GM20431 (cell line): Measurements from ENCODE around the gene CDCA4.
"Not testable (repeated sequence)": the region's sequence is repeated elsewhere in the genome, so short reads cannot be mapped to it uniquely, and the experiment has no call there.

Experiments used
- in situ Hi-C: fragments of 300-500 bp; cut with MseI, MboI; formaldehyde crosslinking; loops from one replicate; pipeline ENCODE4 v1.15.0; 2020; ENCODE audit warnings: low sequenced_read_pairs; ENCODE audit not compliant: unreplicated experiment

CDCA4 gene

DNA sequence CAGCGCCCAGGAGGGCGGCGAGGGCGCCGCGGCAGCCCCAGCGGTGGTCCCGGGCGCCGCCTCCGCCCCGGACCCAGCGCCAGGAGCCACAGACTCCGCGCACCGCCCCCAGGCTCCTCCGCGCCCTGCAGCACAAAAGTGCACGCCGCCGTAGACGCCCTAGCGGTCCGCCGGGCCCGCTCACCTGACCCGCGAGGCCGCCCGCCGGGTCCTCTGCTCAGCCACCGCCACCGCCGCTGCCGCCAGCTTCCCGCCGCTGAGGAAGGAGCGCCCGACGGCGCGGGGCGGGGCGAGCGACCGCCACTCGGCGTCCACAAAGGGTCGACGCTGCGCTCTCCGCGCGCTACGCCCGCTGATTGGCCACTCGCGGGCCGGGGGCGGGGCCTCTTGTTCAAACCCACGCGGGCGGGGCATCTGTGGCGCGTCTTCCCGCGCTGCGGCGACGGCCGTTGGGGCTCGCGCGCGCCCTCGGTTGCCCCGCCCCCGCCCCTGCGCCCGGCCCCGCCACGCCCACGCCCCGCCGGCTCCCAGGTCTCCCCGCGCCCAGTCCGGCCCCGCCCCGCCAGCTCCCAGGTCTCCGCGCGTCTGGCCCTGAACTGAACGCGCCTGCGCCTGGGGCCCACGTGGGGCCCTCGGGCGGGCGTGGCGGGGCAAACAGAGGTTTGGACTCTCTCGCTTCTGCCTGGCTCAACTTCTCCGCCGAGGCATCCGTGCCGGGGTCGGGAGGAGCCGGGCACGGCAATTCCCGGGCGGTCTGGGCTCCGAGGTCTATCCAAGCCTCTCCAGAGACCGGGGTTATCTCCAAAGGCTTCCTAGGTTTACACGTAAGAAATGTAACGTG lies at the start of gene CDCA4:
CDCA4 (minus strand) TSS at position 269 of the 841 bp plus-strand sequence. CDS start 9,154 bp downstream, outside the sequence.
- in situ Hi-C loops = no loop called here

DNA sequence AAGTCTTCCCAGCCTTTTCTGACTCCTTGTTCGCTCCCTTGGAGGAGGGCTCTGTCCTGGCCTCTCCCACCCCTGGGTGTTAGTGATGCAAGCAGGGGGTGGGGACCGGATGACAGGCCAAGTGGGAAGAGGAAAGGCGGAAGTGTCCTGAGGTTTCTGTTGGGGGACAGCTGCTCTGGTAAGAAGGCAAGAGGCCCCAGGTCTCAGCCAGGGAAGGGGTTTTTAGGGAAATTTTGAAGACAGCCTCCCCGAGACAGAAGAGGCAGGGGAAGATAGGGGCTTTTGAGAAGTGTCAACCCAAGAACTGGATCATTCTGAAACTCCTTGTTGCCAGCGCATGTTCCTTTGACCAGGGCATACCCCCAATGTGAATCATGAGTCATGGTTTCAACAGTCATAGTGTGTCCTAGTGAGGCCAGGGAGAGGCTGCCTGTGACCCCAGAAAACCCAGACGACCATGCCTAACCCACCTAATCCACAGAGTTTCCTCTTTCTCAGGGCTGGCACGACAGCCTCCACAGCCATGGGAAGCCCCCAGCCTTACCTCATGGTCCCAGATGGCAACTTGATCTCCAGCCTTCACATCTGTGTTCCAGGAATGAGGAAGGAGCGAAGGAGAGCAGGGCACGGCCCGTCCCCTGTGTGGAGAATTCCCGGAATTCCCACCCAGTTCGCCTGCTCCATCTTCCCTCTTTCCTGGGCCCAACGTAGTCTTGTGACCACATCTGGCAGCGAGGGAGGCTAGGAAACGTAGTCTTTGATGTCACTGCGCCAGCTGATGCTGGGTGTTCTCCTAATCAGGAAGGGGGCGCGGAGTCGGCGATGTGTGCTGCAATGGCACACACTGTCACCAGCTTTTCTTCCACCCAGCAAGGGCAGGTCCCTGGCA lies 49.2 kb upstream of the CDCA4 start:
- in situ Hi-C loops = no loop called here

GRCh38 chr14:105069522-105069870 lies 48.6 kb upstream of the CDCA4 start:
- in situ Hi-C loops = no loop called here

- in situ Hi-C loops = no loop called here
Observed at GRCh38 chr14:105068818-105069217, 47.9 kb upstream of the CDCA4 start.

DNA sequence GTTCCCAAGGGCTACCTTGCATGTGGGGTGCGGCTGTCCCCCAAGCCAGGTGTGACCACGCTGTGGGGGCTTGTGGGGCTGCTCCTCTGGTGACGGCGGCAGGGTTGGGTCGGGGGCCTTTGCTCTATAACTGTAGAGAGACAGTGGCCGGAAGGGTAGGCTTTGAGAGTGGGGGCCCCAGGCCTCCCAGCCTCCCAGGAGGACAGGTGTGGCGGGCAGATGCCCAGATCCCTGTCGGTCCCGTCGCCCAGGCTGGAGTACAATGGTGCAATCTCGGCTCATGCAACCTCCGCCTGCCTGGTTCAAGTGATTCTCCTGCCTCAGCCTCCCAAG lies 47.1 kb upstream of the CDCA4 start:
- in situ Hi-C loops = no loop called here

DNA sequence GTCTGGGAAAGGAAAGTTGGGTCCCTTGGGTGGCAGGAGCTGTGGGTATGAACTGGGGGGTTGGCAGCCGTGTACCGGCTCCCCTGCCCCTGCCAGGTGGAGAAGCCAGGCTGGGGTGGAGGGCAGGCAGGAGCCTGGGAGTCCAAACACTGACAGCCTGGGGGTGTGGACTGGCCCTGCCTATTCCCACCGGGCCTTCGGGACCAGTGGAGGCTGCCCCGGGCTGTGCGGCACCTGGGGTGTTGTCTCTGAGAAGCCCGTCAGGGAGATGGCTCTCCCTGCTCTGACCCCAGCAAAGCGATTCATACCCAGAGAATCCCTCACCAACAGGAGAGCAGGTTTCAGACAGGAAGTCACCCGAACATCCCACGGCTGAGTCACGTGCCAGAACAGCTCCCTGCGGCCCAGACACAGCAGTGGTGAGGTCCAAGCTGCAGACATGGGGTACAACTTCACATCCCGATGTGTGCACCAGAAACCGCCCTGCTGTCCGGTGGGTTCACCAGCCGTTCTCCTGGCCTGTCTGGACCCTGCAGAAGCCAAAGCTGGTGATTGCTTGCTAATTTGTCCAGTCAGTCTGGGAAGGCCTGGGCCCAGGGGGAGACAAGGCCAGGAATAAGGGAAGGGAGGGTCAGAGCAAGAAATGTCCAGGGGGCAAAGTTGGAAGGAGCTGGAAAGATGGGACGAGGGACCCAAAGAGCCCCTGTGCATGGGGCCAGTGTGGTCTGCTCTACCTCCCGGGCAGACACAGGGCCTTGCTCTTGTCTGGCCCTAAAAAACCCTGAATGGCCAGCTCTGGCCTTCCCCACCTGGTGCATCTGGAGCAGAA lies 46.5 kb upstream of the CDCA4 start:
- in situ Hi-C loops = no loop called here

DNA sequence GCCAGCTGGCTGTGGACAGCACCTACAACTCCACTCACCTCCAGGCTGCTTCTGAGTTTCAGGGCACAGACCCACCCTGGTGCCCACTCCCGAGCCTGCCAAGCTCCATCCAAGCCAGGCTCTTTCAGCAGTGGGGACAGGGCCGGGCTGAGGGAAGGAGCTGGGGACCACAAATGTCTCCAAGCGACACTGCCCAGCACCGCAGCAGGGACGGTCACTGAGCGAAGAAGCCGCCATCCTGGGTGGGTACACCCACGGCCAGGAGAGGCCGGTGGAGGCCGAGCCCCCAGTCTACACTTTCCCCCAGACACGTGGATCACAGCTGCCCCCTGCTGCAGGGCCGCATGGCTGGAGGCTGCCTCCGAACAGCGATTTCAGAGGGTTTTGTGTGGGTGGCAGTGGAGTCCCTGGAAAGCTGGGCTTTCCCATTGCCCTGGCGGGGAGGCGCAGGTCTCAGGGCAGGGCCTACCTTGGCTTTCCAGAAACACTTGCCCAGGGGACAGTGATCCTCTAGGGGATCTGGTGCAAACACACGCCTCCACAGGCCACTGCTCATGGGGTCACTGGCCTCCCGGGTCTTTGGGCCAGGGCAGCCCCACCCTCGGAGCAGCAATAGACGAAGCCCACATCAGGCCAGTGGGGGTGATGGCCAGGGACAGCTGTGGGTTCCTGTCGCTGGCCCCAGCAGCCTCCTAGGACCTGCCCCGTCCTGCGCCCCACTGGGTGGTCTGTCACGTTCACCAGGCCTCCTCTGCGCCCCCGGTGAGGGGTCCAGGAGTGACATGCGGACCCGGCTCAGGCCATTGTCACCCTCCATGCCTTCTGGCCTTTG lies 45.6 kb upstream of the CDCA4 start:
- in situ Hi-C loops = no loop called here

DNA sequence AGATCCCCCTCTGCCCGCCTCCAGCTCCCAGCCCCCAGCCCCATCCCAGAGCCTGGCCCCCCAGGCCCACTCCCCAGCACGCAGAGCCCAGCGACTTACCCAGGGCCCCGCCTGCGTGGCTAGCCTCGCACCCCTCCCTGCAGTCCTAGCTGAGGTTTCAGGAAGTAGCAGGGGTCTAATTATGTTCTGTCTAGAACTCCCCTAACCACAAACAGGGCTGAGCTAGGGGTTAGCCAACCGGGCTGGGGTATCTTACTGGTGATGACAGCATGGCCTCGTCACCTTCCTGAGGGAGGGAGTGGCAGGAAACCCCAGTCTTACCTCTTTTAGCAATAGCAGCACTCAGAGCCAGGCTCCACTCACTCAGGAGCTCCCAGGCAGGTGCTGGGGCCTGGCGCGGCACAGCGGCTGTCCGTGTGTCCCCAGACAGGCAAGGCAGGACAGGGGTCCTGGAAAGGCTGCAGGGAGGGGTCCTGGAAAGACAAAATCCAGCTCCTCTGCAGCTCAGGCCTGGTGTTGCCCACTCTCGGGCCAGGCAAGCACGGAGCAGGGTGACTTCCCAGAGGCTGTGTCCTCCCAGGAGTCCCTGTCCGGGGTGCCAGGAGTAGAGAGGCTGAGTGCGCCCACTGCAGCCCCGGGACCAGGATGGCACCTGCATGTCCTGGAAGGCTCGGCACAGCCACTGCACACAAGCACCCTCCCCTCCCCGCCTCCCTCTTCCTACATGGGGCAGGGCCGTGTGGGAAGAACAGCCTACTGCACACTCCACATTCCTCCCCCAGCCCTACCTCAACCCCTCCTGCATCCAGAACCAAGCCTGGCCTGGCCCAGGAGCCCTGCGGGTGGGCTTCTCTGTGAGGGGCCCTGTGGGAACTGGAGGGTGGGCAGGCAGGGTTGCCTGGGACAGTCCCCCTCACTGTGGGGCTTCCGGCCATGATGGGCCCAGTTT lies 44.7 kb upstream of the CDCA4 start, which contains the start of gene GPR132:
GPR132 (minus strand) TSS at position 151 of the 949 bp plus-strand sequence. CDS start 10,010 bp downstream, outside the sequence.
- in situ Hi-C loops = no loop called here

GRCh38 chr14:105064721-105065143 lies 43.8 kb upstream of the CDCA4 start:
- in situ Hi-C loops = no loop called here

DNA sequence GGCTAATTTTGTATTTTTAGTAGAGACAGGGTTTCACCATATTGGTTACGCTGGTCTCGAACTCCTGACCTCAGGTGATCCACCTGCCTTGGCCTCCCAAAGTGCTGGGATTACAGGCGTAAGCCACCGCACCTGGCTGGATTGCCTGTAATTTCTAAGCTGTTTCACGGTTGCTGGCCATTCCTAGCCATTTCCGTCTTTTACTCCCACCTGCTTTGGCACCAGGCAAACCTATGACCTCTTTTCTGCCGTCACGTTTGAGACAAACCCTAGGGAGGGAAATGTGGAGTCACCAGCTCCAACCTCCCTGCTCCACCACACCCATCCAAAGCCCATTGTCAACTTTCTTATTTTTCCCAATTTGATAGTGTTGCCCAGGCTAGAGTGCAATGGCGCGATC lies 43.1 kb upstream of the CDCA4 start:
- in situ Hi-C loops = no loop called here

- in situ Hi-C loops = not testable (repeated sequence)
Observed at GRCh38 chr14:105063506-105063905, 42.6 kb upstream of the CDCA4 start.

GRCh38 chr14:105063056-105063455 lies 42.2 kb upstream of the CDCA4 start:
- in situ Hi-C loops = no loop called here

GRCh38 chr14:105062048-105062433 lies 41.2 kb upstream of the CDCA4 start:
- in situ Hi-C loops = no loop called here

- in situ Hi-C loops = no loop called here
Observed at GRCh38 chr14:105061428-105062047, 40.7 kb upstream of the CDCA4 start.

GRCh38 chr14:105060751-105061427 lies 40.0 kb upstream of the CDCA4 start:
- in situ Hi-C loops = no loop called here

DNA sequence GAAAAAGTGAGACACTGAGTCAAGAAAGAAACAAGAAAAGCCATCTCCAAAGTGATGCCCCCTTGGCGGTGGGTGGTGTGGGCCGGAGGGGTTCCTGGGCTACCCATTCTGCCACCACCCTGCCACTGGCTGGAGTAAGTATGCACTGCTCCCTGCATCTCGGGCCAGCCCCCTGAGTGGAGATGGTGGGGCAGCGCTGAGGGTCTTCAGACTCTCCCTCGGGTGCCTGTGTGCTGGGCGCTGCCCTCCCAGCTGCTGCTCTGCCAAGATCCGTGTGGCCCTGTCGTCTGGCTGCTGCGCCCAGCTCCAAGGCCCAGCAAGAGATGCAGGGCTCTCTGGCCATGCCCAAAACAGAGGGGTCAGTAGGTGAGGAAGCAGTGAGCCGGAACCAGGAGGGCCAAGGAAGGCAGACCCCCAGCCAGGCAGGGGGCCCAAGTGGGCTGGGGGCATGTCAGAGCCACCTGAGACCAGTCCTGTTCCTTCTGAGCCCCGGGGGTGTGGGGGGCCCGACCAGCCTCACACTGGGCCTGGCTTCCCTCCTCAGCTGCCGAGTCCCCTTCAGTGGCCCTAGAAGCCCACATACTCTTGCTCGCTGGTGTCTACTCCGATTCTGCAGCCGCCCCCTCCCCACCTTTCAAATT lies 39.2 kb upstream of the CDCA4 start:
- in situ Hi-C loops = no loop called here
